Osteoblast (primary cell): ENCODE measurements around the gene HADHA. TPM values are rescaled to one million over a fixed set of nuclear protein-coding genes. Genes with fewer than 3 reads are reported as not detected.

Experiments used
- DNase-seq: peaks from one replicate; pipeline ENCODE4 v3.0.0; 2011; ENCODE audit warnings: low spot score, mixed read lengths; ENCODE audit not compliant: insufficient read length; ENCODE audit errors: missing footprints
- H2AFZ ChIP-seq: 2 replicates; pipeline ENCODE4 v1.6.0; 2011; ENCODE audit warnings: mild to moderate bottlenecking, low read length
- H3K27ac ChIP-seq: 2 replicates; pipeline ENCODE4 v1.5.1; 2011; ENCODE audit warnings: mild to moderate bottlenecking, low read depth, low read length, moderate library complexity
- H3K27me3 ChIP-seq: 2 replicates; pipeline ENCODE4 v1.6.0; 2012; ENCODE audit warnings: mild to moderate bottlenecking, control low read depth, inconsistent platforms, low read length, moderate library complexity; ENCODE audit not compliant: insufficient read depth
- H3K36me3 ChIP-seq: 2 replicates; pipeline ENCODE4 v1.5.1; 2011; ENCODE audit warnings: mild to moderate bottlenecking, low read length, control low read depth, moderate library complexity; ENCODE audit not compliant: insufficient read depth
- H3K4me1 ChIP-seq: 2 replicates; pipeline ENCODE4 v1.5.1; 2011; ENCODE audit warnings: mild to moderate bottlenecking, low read length, control low read depth, moderate library complexity; ENCODE audit not compliant: insufficient read depth
- H3K4me2 ChIP-seq: 2 replicates; pipeline ENCODE4 v1.6.0; 2011; ENCODE audit warnings: mild to moderate bottlenecking, low read length; ENCODE audit not compliant: insufficient read depth
- H3K4me3 ChIP-seq: fragments of 200-600 bp; sonication (generic); 3 replicates; pipeline ENCODE4 v1.5.1; 2012; ENCODE audit warnings: mild to moderate bottlenecking, low read length, inconsistent platforms; ENCODE audit not compliant: insufficient read depth
- H3K79me2 ChIP-seq: 2 replicates; pipeline ENCODE4 v1.6.0; 2012; ENCODE audit warnings: mild to moderate bottlenecking, low read length, control low read depth, inconsistent platforms; ENCODE audit not compliant: insufficient read depth
- H3K9me3 ChIP-seq: 2 replicates; pipeline ENCODE4 v1.5.1; 2011; ENCODE audit warnings: low read depth, low read length, control low read depth
- H4K20me1 ChIP-seq: 2 replicates; pipeline ENCODE4 v1.6.0; 2012; ENCODE audit warnings: mild to moderate bottlenecking, low read length, control low read depth; ENCODE audit not compliant: insufficient read depth
- CTCF ChIP-seq: IDR thresholded peaks from 2 replicates; pipeline ENCODE4 v1.5.1; 2011; ENCODE audit warnings: mild to moderate bottlenecking, low read depth, low read length, moderate library complexity; ENCODE audit errors: extremely low read depth
- total RNA-seq: library from RNA; depleted of rRNA; stranded (reverse); fragments of >200 nt; gene quantifications from 2 replicates; pipeline ENCODE4 v1.2.3, GENCODE V29; 2012

Gene HADHA
- total RNA-seq, 1 donor: 113 TPM

GRCh38 chr2:26276484-26277227 is 32.2 kb upstream of the HADHA start:
- no peak for TF ChIP-seq CTCF
- Histone ChIP-seq H3K4me3 (no peak overlapping the region), H3K9me3 (no peaks in the 10 kb centered on the region), H3K4me1 (peaks cover 22% of the 10 kb centered on the region), H3K4me2 (no peak overlapping the region), H3K27me3 (no peaks in the 10 kb centered on the region), H3K27ac (no peak overlapping the region), H3K79me2 (no peaks in the 10 kb centered on the region), H3K36me3 (peaks cover 45% of the 10 kb centered on the region), H2AFZ (no peak overlapping the region), H4K20me1 (no peaks in the 10 kb centered on the region)
- DNase-seq: no peak

GRCh38 chr2:26274058-26274613 is 29.7 kb upstream of the HADHA start:
- no peak for TF ChIP-seq CTCF
- no peaks in the 10 kb centered on the region for H3K27me3 ChIP-seq
- H3K9me3 ChIP-seq: no peaks in the 10 kb centered on the region
- H3K4me3 ChIP-seq: peak overlapping the region; percentile 44
- peak overlapping the region; percentile 80 for H3K4me2 ChIP-seq
- H4K20me1 ChIP-seq: no peaks in the 10 kb centered on the region
- H3K36me3 ChIP-seq: peaks cover 25% of the 10 kb centered on the region
- DNase-seq: peak; percentile 90
- H3K79me2 ChIP-seq: no peaks in the 10 kb centered on the region
- peak overlapping the region; percentile 60 for H2AFZ ChIP-seq
- peak overlapping the region; percentile 85 for H3K27ac ChIP-seq
- H3K4me1 ChIP-seq: peaks cover 36% of the 10 kb centered on the region

GRCh38 chr2:26273501-26273900 is 29.1 kb upstream of the HADHA start:
- Histone ChIP-seq H3K27me3 (no peaks in the 10 kb centered on the region), H2AFZ (no peak overlapping the region), H3K36me3 (peaks cover 18% of the 10 kb centered on the region), H3K79me2 (no peaks in the 10 kb centered on the region), H4K20me1 (no peaks in the 10 kb centered on the region), H3K4me1 (peaks cover 40% of the 10 kb centered on the region), H3K27ac (peak overlapping the region; percentile 85), H3K4me3 (no peak overlapping the region), H3K9me3 (no peaks in the 10 kb centered on the region), H3K4me2 (peak overlapping the region; percentile 80)
- no peak for DNase-seq
- TF ChIP-seq CTCF: no peak

DNA sequence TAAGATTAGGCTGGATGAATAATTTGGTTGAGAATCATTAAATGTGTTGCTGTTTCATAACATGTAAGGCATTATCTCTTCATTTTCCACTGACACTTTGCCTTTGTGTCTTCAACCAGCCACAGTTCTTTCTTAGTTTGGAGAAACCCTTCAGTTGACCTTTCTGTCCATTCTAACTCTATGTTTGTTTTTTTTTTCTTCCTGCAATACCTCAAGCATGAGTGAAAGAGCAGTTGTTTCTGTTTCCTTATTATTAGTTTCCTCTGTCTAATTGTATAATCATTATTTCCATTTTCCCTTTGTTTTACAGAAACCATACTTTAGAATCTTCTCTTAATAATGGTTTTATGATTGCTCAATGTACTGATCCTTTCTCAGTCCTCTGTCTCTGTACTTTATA is 25.9 kb upstream of the HADHA start:
- H3K79me2 ChIP-seq: no peaks in the 10 kb centered on the region
- no peaks in the 10 kb centered on the region for H4K20me1 ChIP-seq
- H3K27ac ChIP-seq: no peak overlapping the region
- no peaks in the 10 kb centered on the region for H3K36me3 ChIP-seq
- peak overlapping the region; percentile 15 for H3K4me2 ChIP-seq
- H2AFZ ChIP-seq: no peak overlapping the region
- H3K4me1 ChIP-seq: peaks cover 48% of the 10 kb centered on the region
- H3K27me3 ChIP-seq: no peaks in the 10 kb centered on the region
- TF ChIP-seq CTCF: no peak
- no peak for DNase-seq
- H3K4me3 ChIP-seq: no peak overlapping the region
- H3K9me3 ChIP-seq: no peaks in the 10 kb centered on the region
